ENCODE measurements around the gene TNKS1BP1. TPM values are rescaled to one million over a fixed set of nuclear protein-coding genes. Genes with fewer than 3 reads are reported as not detected.

Gene TNKS1BP1
- total RNA-seq, 1 donor from 2014 or later = 22.1 TPM

- Mint-ChIP-seq H3K4me1 (ENCODE audit: low read depth) (no peaks in the 10 kb centered on the region), H3K4me3 (no peak overlapping the region), H3K36me3 (ENCODE audit: low read depth) (no peaks in the 10 kb centered on the region), H3K9me3 (no peaks in the 10 kb centered on the region), H3K27me3 (ENCODE audit: insufficient read depth) (peaks cover 6% of the 10 kb centered on the region), H3K27ac (no peak overlapping the region)
- intact Hi-C loops (cut with micrococcal nuclease) = no loop called here
- DNase-seq (ENCODE audit: low spot score) = no peak
Measured at GRCh38 chr11:57360991-57361390, 36.2 kb upstream of the TNKS1BP1 start.

GRCh38 chr11:57359896-57360690 is 35.3 kb upstream of the TNKS1BP1 start:
- no peaks in the 10 kb centered on the region for H3K9me3 Mint-ChIP-seq
- no peaks in the 10 kb centered on the region for H3K36me3 Mint-ChIP-seq (ENCODE audit: low read depth)
- H3K27ac Mint-ChIP-seq = no peak overlapping the region
- peaks cover 6% of the 10 kb centered on the region for H3K27me3 Mint-ChIP-seq (ENCODE audit: insufficient read depth)
- no peaks in the 10 kb centered on the region for H3K4me1 Mint-ChIP-seq (ENCODE audit: low read depth)
- no peak for DNase-seq (ENCODE audit: low spot score)
- H3K4me3 Mint-ChIP-seq = no peak overlapping the region
- intact Hi-C loops (cut with micrococcal nuclease) = no loop called here

- Mint-ChIP-seq H3K27ac (no peak overlapping the region), H3K36me3 (ENCODE audit: low read depth) (no peaks in the 10 kb centered on the region), H3K4me3 (no peak overlapping the region), H3K4me1 (ENCODE audit: low read depth) (no peaks in the 10 kb centered on the region), H3K9me3 (no peaks in the 10 kb centered on the region), H3K27me3 (ENCODE audit: insufficient read depth) (peaks cover 6% of the 10 kb centered on the region)
- no peak for DNase-seq (ENCODE audit: low spot score)
- intact Hi-C loops (cut with micrococcal nuclease) = no loop called here
Measured at GRCh38 chr11:57359396-57359795, 34.6 kb upstream of the TNKS1BP1 start.

DNA sequence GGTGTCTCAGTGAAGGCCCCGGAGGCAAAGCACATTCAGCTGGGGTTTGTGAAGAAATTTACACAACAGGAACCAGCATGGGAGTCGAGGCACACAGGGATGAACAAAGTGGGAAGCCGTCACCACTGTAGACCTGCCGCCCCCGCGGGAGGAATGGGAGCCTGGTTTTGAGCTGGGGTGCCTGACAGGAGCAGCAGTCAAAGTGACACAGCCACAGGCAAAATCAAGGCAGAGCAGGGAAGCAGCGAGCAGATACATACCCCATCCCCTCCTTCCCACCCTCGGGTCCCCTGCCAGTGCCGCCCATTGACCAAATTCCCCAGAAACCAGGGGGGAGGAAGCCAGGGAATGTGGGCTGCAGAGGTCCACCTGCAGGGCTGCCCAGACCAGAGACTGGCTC is 34.2 kb upstream of the TNKS1BP1 start:
- Mint-ChIP-seq H3K27ac (no peak overlapping the region), H3K27me3 (ENCODE audit: insufficient read depth) (peaks cover 6% of the 10 kb centered on the region), H3K36me3 (ENCODE audit: low read depth) (no peaks in the 10 kb centered on the region), H3K4me1 (ENCODE audit: low read depth) (no peaks in the 10 kb centered on the region), H3K9me3 (no peaks in the 10 kb centered on the region), H3K4me3 (no peak overlapping the region)
- DNase-seq (ENCODE audit: low spot score) = no peak
- intact Hi-C loops (cut with micrococcal nuclease) = no loop called here

- no peak for DNase-seq (ENCODE audit: low spot score)
- H3K4me3 Mint-ChIP-seq = no peak overlapping the region
- no peaks in the 10 kb centered on the region for H3K9me3 Mint-ChIP-seq
- intact Hi-C loops (cut with micrococcal nuclease) = no loop called here
- no peaks in the 10 kb centered on the region for H3K4me1 Mint-ChIP-seq (ENCODE audit: low read depth)
- peaks cover 6% of the 10 kb centered on the region for H3K27me3 Mint-ChIP-seq (ENCODE audit: insufficient read depth)
- no peaks in the 10 kb centered on the region for H3K36me3 Mint-ChIP-seq (ENCODE audit: low read depth)
- H3K27ac Mint-ChIP-seq = no peak overlapping the region
Measured at GRCh38 chr11:57358543-57358961, 33.8 kb upstream of the TNKS1BP1 start.

DNA sequence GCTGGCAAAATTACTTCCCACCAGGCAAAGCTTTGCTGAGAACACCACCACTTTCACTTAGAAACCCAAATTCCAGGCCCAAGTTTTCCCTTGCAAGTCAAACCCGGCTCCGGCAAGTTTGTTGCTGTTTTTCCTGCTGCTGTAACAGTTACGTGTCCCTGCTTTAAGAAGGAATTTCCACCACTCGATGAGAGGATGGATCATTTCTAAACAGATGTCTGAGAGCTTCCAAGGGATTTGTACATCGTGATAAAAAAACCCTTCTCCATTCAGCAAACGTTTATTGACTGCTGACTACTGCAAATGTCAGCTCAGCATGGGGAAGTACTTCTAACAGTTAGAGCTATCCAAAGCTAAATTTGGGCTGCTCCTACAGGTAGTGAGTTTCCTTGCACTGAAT is 33.1 kb upstream of the TNKS1BP1 start:
- Mint-ChIP-seq H3K9me3 (no peaks in the 10 kb centered on the region), H3K27me3 (ENCODE audit: insufficient read depth) (peaks cover 11% of the 10 kb centered on the region)
- intact Hi-C loops (cut with micrococcal nuclease) = no loop called here

DNA sequence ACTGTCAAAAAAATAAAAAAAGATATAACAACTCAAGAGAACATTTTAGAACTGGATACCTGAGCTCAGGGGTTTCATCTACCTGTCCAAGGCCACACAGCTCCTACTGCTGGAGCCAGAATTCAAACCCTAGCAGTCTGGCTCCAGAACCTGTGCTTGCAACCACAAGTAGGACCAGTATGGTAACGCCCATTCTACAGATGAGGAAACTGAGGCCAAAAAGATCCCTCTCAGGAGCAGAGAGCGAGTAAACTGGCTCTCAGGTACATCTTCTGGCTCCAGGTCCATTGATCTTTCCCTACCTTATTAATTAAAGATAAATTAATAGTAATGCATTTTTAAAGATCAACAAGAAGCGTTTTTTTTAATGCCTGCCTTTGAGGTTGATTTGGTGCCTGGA is 32.6 kb upstream of the TNKS1BP1 start:
- Mint-ChIP-seq H3K4me3 (no peak overlapping the region), H3K36me3 (ENCODE audit: low read depth) (no peaks in the 10 kb centered on the region)

More for the DNA sequence above, 33.1 kb upstream of the TNKS1BP1 start:
- no peaks in the 10 kb centered on the region for H3K4me1 Mint-ChIP-seq (ENCODE audit: low read depth)
- H3K27ac Mint-ChIP-seq = no peak overlapping the region
- H3K4me3 Mint-ChIP-seq = no peak overlapping the region
- no peak for DNase-seq (ENCODE audit: low spot score)
- H3K36me3 Mint-ChIP-seq (ENCODE audit: low read depth) = no peaks in the 10 kb centered on the region

DNA sequence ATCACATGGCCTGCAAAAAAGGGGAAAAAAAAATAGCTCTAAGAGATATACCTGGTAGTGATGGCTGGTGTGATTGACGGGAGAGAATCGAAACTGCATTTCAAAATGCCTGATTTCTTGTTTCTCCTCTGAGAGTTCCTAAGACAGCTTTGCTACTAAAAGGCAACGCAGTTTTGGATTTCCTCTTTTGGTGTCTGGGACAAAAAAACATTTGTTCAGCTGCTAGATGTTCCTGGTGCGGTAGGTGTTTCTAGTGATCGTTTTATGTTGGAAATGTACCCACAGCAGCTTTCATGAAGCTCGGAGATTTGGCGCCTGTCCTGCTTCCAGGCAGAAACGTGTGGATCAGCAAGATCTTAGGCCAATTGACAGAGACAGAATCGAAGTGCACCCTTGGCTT is 31.5 kb upstream of the TNKS1BP1 start:
- no peaks in the 10 kb centered on the region for H3K4me1 Mint-ChIP-seq (ENCODE audit: low read depth)
- H3K4me3 Mint-ChIP-seq = no peak overlapping the region
- H3K27ac Mint-ChIP-seq = no peak overlapping the region
- DNase-seq (ENCODE audit: low spot score) = no peak
- H3K9me3 Mint-ChIP-seq = peaks cover 5% of the 10 kb centered on the region
- H3K27me3 Mint-ChIP-seq (ENCODE audit: insufficient read depth) = peaks cover 11% of the 10 kb centered on the region
- no peaks in the 10 kb centered on the region for H3K36me3 Mint-ChIP-seq (ENCODE audit: low read depth)
- intact Hi-C loops (cut with micrococcal nuclease) = no loop called here

More for the DNA sequence above, 32.6 kb upstream of the TNKS1BP1 start:
- no peak overlapping the region for H3K27ac Mint-ChIP-seq
- no peak for DNase-seq (ENCODE audit: low spot score)
- intact Hi-C loops (cut with micrococcal nuclease) = no loop called here
- H3K4me1 Mint-ChIP-seq (ENCODE audit: low read depth) = no peaks in the 10 kb centered on the region
- H3K27me3 Mint-ChIP-seq (ENCODE audit: insufficient read depth) = peaks cover 11% of the 10 kb centered on the region
- no peaks in the 10 kb centered on the region for H3K9me3 Mint-ChIP-seq

DNA sequence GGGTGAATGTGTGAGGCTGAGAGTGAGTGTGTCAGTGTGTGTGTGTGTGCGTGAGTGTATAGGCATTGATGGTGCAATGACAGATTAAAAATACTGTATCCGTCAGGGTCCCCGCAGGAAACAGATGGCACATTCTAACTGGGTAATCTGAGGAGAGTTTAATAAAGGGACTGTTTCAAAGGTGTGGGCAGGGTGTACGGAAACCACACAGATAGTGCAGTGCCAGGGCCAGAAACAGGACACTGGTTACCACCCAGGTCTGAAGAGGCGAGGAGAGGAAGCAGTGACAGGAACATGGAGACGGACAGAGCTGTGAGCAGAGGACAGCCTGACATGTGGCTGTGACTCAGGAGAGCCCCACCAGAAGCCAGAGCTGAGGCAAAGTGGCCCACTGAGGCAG is 29.9 kb upstream of the TNKS1BP1 start:
- Mint-ChIP-seq H3K36me3 (ENCODE audit: low read depth) (no peaks in the 10 kb centered on the region), H3K9me3 (peaks cover 6% of the 10 kb centered on the region), H3K4me3 (no peak overlapping the region), H3K27me3 (ENCODE audit: insufficient read depth) (peaks cover 11% of the 10 kb centered on the region), H3K4me1 (ENCODE audit: low read depth) (peaks cover 4% of the 10 kb centered on the region), H3K27ac (no peak overlapping the region)
- intact Hi-C loops (cut with micrococcal nuclease) = no loop called here
- DNase-seq (ENCODE audit: low spot score) = no peak

- H3K9me3 Mint-ChIP-seq = peaks cover 6% of the 10 kb centered on the region
- H3K4me1 Mint-ChIP-seq (ENCODE audit: low read depth) = peaks cover 5% of the 10 kb centered on the region
- H3K36me3 Mint-ChIP-seq (ENCODE audit: low read depth) = no peaks in the 10 kb centered on the region
- intact Hi-C loops (cut with micrococcal nuclease) = no loop called here
- H3K4me3 Mint-ChIP-seq = no peak overlapping the region
- peaks cover 13% of the 10 kb centered on the region for H3K27me3 Mint-ChIP-seq (ENCODE audit: insufficient read depth)
- no peak for DNase-seq (ENCODE audit: low spot score)
- H3K27ac Mint-ChIP-seq = no peak overlapping the region
Measured at GRCh38 chr11:57353852-57354251, 29.1 kb upstream of the TNKS1BP1 start.

GRCh38 chr11:57353446-57353845 is 28.7 kb upstream of the TNKS1BP1 start:
- H3K27me3 Mint-ChIP-seq (ENCODE audit: insufficient read depth) = peaks cover 17% of the 10 kb centered on the region
- no peak for DNase-seq (ENCODE audit: low spot score)
- H3K4me3 Mint-ChIP-seq = no peak overlapping the region
- H3K9me3 Mint-ChIP-seq = peaks cover 6% of the 10 kb centered on the region
- intact Hi-C loops (cut with micrococcal nuclease) = no loop called here
- H3K4me1 Mint-ChIP-seq (ENCODE audit: low read depth) = peaks cover 5% of the 10 kb centered on the region
- H3K36me3 Mint-ChIP-seq (ENCODE audit: low read depth) = no peaks in the 10 kb centered on the region
- H3K27ac Mint-ChIP-seq = no peak overlapping the region

GRCh38 chr11:57353036-57353435 is 28.3 kb upstream of the TNKS1BP1 start:
- Mint-ChIP-seq H3K27me3 (ENCODE audit: insufficient read depth) (peaks cover 19% of the 10 kb centered on the region), H3K27ac (no peak overlapping the region), H3K36me3 (ENCODE audit: low read depth) (no peaks in the 10 kb centered on the region), H3K4me1 (ENCODE audit: low read depth) (peaks cover 5% of the 10 kb centered on the region), H3K9me3 (peaks cover 6% of the 10 kb centered on the region), H3K4me3 (no peak overlapping the region)
- no peak for DNase-seq (ENCODE audit: low spot score)
- intact Hi-C loops (cut with micrococcal nuclease) = no loop called here

- Mint-ChIP-seq H3K4me1 (ENCODE audit: low read depth) (peaks cover 13% of the 10 kb centered on the region), H3K4me3 (no peak overlapping the region), H3K27ac (no peak overlapping the region), H3K27me3 (ENCODE audit: insufficient read depth) (peaks cover 14% of the 10 kb centered on the region), H3K9me3 (peaks cover 6% of the 10 kb centered on the region), H3K36me3 (ENCODE audit: low read depth) (no peaks in the 10 kb centered on the region)
- DNase-seq (ENCODE audit: low spot score) = peak; percentile 37
- intact Hi-C loops (cut with micrococcal nuclease) = loop anchor here (5.0 kb wide), 1 partner anchor 938 kb away; no protein-coding TSS in a partner anchor
Measured at GRCh38 chr11:57349491-57350274, 24.9 kb upstream of the TNKS1BP1 start.
